Activated T-helper 9 cell treated with anti-CD3 and anti-CD28 coated beads, Interleukin-2, amount 50 U/mL, for 16 hours (primary cell): ENCODE measurements around the gene DPPA4.
"Not testable (repeated sequence)": the region's sequence is repeated elsewhere in the genome, so short reads cannot be mapped to it uniquely, and the experiment has no call there.

Experiments used
- DNase-seq: peaks from one replicate; pipeline ENCODE4 v3.0.0-alpha.2; 2020; ENCODE audit warnings: low read depth

The DPPA4 gene, protein sequence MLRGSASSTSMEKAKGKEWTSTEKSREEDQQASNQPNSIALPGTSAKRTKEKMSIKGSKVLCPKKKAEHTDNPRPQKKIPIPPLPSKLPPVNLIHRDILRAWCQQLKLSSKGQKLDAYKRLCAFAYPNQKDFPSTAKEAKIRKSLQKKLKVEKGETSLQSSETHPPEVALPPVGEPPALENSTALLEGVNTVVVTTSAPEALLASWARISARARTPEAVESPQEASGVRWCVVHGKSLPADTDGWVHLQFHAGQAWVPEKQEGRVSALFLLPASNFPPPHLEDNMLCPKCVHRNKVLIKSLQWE

DNA sequence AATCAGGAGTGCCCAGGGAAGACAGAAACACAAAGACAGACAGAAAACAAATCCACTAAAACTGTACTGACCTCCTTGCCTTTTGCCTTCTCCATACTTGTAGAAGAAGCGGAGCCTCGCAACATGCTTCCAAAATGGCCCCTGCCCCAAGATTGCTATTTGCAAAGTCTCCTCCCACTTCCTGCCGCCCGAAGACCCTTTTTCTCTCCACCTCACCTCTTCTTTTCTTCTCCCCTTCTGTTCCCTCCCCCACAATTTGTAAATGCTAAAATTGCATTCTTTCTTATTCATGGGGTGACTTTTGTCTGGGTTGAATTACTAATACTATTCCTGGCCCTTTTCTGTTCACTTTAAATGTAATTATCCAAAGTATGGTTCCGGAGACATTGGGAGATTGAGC is at the start of gene DPPA4:
Gene DPPA4 (minus strand): TSS at position 154 of the 400 bp plus-strand sequence. CDS start 29 bp downstream, at position 125.
- DNase-seq: no peak

GRCh38 chr3:109385442-109386318 is 48.3 kb upstream of the DPPA4 start:
- no peak for DNase-seq

DNA sequence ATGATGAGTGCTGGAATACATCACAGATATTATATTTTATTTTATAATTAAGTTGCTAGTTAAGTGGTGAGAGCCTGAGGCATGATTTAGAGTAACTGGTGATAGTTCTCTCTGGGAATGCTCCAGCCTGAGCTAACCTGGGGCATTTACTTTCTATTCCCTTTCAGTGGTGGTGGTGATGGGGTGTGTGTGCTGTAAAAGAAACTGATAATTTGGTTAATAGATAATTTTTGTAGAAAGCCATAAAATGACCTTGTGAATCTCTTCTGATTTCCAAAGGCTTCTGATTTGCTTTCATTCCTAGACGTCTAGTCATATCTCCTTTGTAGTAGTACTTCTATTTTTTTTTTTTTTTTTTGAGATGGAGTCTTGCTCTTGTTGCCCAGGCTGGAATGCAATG is 46.8 kb upstream of the DPPA4 start:
- no peak for DNase-seq

DNA sequence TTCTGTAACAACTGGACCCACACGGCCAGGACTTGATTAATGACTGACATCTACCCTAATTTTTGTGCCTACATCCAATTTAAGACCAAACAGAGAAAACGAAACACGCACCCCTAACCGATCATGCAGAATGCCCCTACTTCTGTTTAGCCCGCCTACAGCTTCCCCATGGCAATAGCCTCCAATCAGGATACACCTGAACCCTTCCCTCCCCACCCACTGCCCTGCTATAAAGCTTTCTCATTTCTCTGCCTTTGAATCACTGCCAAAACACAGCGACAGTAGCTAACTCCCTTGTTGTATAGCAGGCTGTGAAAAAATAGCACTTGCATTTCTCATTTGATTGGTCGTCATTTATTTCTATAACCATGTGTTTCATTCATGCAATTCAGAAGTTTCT is 45.2 kb upstream of the DPPA4 start:
- no peak for DNase-seq

DNA sequence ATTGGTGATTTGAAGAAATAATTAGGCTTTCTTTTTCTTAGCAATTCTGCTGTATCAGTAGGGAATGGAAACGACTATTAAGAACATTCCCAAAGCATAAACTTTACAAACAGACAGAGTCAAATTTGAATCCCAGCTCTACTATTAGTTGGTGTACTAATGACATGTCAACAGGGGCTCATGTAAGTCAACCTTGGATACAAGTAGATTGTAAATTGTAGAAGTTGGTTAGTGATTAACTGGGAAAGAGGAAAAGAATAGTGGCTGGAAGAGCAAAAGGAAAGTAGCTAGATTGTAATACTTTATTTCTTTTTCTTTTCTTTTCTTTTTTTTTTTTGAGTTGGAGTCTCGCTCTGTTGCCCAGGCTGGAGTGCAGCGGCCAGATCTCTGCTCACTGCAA is 38.6 kb upstream of the DPPA4 start:
- DNase-seq: no peak

DNA sequence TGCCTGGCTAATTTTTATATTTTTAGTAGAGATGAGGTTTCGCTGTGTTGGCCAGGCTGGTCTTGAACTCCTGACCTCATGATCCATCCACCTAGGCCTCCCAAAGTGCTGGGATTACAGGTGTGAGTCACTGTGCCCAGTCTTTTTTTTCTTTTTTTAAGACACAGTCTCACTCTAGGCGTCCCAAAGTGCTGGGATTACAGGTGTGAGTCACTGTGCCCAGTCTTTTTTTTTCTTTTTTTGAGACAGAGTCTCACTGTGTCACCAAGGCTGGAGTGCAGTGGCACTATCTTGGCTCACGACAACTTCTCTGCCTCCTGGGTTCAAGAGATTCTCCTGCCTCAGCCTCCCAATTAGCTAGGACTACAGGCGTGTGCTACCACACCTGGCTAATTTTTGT is 37.1 kb upstream of the DPPA4 start:
- not testable (repeated sequence) for DNase-seq

DNA sequence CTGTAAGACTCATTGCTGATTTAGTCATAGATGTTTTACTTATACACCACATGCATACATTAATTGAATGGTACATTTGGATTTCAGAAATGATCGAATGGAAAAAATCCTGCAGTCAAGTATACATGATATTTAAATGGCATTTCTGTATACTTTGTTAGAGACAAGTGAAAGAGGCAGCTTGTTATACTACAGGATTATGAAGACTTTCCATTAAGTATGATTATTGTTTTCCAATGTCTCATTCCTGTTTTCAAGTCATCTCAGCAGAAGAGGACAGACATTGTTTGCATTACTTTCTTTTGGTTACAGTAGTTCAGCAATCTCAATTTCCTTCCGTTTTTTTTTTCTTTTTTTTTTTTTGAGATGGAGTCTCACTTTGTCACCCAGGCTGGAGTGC is 36.6 kb upstream of the DPPA4 start:
- DNase-seq: no peak

DNA sequence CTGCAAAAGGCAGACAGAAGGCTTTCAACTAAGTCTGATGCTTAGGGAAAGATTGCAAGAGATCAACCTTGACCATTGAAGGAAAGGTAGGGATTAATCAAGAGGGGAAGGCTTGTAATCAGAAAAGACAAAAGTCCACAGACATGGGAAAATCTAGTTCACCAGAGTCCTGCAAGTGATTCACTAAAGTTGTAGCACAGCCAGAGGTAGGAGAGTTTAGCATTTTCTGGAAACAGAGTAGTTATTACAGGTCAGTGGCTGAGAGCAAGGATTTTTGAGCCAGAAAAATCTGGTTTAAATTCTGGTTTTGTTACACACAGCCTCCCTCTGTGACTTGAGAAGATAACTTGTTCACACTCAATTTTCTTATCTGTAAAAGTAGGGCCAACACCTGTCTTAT is 35.3 kb upstream of the DPPA4 start:
- DNase-seq: no peak

GRCh38 chr3:109369510-109369909 is 32.2 kb upstream of the DPPA4 start:
- no peak for DNase-seq

GRCh38 chr3:109364088-109364487 is 26.7 kb upstream of the DPPA4 start:
- DNase-seq: no peak

- no peak for DNase-seq
These were observed 26.3 kb upstream of the DPPA4 start for GRCh38 chr3:109363634-109364033.

GRCh38 chr3:109362823-109363222 is 25.5 kb upstream of the DPPA4 start:
- no peak for DNase-seq

DNA sequence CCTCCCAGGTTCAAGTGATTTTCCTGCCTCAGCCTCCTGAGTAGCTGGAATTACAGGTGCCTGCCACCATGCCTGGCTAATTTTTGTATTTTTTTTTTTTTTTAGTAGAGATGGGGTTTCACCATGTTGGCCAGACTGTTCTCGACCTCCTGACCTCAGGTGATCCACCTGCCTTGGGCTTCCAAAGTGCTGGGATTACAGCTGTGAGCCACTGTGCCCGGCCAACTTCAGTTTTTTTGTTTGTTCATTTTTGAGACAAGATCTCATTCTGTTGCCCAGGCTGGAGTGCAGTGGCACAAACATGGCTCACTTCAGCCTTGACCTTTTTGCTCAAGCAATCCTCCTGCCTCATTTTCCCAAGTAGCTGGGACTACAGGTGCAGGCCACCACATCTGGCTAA is 21.5 kb upstream of the DPPA4 start:
- DNase-seq: not testable (repeated sequence)

DNA sequence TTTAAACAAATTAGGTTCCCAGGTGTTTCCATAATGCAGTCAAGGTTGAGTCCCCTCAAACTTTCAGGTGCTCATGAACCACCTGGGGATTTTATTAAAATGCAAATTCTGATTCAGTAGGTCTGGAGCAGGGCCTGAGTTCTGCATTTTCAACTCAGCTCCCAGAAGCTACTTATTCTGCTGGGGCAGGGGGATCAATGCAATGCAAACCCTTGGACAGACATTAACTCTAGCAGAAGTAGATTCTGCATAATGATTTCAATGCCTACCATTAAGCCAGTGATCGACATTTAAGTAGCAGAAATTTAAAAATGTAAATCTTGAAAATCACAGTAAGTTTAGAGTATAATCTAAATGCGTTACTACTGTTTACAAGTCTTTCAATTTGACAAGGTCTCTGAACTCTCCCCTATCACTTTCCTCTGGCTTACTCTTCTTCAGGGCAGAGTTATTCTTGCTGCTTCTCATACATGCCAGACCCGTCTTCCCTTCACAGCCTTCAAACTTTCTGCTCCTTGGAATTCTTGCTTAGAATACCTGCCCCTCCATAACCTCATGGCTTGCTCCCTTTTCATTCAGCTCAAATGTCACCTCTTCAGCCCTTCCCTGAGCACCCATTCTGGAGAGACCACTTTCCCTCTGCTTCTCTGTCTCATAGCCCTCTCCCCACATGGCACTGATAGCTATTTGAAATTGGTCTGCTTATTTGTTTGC is 19.3 kb upstream of the DPPA4 start:
- no peak for DNase-seq

DNA sequence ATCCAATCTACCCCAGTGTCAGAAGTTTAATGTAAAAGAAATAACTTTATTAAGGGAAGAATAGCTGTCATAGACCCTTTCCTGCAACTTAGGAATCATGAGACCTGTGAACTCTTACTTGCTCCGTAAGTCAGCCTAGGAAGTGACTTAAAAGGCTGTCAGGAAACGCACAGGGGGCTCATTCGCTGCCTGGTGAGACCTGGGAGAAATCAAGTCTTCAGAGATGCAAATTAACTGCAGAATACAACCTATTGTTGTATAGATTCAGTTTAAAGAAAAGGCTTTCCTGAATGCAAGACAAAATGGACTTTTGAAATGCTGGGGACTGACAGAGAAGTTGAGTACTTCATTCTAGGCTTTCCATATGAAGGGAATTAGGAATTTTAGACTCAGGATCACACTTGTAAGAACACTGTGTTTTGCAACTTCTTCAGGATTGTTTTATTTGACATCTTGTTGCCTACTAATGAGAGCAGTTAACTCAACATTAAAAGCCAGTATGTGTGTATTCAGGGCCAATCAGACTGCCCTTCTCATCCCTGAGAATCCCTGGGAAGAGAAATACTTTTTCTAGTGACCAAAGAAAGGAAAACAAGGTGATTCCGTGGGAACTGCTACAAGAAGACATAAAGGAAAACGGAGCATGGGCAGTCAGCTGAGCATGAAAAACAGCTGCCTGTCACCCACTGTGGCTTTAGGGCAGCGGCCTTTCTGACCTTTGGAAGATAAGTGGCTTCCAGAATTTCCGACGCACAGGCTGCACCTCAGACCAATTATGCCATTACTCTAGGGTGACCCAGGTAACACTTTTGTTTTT is 18.5 kb upstream of the DPPA4 start:
- DNase-seq: no peak

GRCh38 chr3:109353057-109353456 is 15.7 kb upstream of the DPPA4 start:
- DNase-seq: no peak

- no peak for DNase-seq
These were observed 13.9 kb upstream of the DPPA4 start for GRCh38 chr3:109351231-109351630.

- DNase-seq: no peak
These were observed 9.5 kb upstream of the DPPA4 start for GRCh38 chr3:109346770-109347295.

DNA sequence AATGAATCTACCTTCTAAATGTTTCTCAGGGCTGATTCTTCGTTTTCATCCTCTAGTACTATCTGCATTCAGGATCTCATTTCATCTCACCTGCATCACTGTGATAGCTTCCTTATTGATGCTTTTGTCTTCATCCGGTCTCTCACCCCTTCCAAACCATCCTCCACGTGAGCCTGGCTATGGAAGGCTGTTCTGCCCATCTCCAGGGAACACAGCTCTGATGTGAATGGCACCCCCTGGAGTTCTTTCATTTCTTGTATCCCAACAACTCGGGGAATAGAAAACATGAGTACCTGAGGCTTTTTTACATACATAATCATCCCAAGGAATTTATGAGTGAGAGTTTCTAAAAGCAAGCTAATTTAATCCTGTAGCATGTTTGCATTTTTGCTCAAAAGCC is 8.8 kb upstream of the DPPA4 start:
- no peak for DNase-seq

DNA sequence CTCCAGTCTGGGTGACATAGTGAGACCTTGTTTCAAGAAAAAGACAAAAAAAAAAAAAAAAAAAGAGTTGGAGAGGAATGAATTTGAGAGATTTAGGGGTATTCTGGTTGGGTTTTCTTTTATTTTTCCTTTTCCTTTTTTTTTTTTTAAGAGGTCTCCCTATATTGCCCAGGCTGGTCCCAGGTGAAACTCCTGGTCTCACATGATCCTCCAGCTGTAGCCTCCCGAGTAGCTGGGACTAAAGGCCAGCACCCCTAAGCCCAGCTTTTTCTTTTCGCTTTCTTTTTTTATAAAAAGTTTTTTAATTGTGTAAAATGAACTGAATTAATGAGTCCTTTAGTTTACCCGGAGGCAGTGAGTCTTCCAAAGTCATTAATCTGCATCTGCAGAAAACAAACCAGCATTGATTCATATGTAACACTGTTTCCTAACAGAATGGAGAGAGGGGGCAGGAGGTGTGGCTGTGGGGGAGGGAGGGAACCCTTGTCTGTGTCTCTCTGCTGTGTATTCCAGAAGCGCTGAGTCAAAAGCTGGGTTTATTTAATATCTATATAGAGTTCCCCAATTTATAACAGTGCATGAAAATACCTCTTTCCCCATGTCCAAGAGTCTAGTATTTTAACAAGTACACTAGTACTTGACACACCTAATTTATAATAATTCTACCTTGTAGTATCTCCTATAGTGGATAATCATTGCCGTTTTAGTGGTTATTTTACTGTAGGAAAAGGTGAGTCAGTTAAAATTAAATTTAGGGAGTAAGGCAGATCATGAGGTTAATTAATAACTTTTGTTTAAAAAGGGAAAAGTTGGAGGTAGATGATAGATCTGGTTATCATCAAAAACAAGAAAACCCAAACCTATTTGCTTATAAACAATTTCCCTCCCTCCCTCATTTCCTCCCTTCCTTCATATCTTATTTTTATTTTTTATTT is 2.6 kb upstream of the DPPA4 start:
- no peak for DNase-seq

- no peak for DNase-seq
These were observed 1.9 kb upstream of the DPPA4 start for GRCh38 chr3:109339197-109339596.
